ENCODE results near the gene FHDC1. TPM values are rescaled to one million over a fixed set of nuclear protein-coding genes. Genes with fewer than 3 reads are reported as not detected.

FHDC1 gene
- total RNA-seq, 1 donor from 2014 or later = 1.5 TPM

GRCh38 chr4:152965611-152966010 is 29.5 kb downstream of the FHDC1 start:
- no peaks in the 10 kb centered on the region for H3K9me3 Mint-ChIP-seq (ENCODE audit: unreplicated experiment)
- H3K27ac Mint-ChIP-seq (ENCODE audit: unreplicated experiment) = no peak overlapping the region
- FAIRE-seq (no peak), DNase-seq (ENCODE audit: low read depth) (no peak)
- Histone ChIP-seq H3K36me3 (ENCODE audit: insufficient read depth, low read length) (no peaks in the 10 kb centered on the region), H4K20me1 (ENCODE audit: insufficient read depth, low read length) (no peaks in the 10 kb centered on the region), H3K4me3 (ENCODE audit: insufficient read depth, low read depth, low read length) (no peak overlapping the region), H3K4me1 (ENCODE audit: insufficient read depth, low read length) (peaks cover 17% of the 10 kb centered on the region), H2AFZ (ENCODE audit: low read depth, low read length) (no peak overlapping the region), H3K4me2 (ENCODE audit: low read length) (no peak overlapping the region), H3K27me3 (ENCODE audit: insufficient read depth, low read length) (no peaks in the 10 kb centered on the region), H3K27ac (ENCODE audit: low read depth, low read length) (no peak overlapping the region), H3K9me3 (ENCODE audit: insufficient read depth, low read depth, low read length) (no peaks in the 10 kb centered on the region), H3K9ac (ENCODE audit: low read length) (no peak overlapping the region), H3K79me2 (ENCODE audit: insufficient read depth, low read length) (no peaks in the 10 kb centered on the region)
- H3K4me1 Mint-ChIP-seq (ENCODE audit: low read depth, unreplicated experiment) = peaks cover 8% of the 10 kb centered on the region
- H3K36me3 Mint-ChIP-seq (ENCODE audit: low read depth, unreplicated experiment) = peaks cover 3% of the 10 kb centered on the region
- H3K4me3 Mint-ChIP-seq (ENCODE audit: unreplicated experiment) = no peak overlapping the region
- TF ChIP-seq CTCF (IDR thresholded peaks at IDR 0.05; ENCODE audit: insufficient read depth, low read depth, low read length) (no peak), EZH2 (IDR thresholded peaks at IDR 0.05; ENCODE audit: insufficient read depth, low read length) (no peak)
- no peaks in the 10 kb centered on the region for H3K27me3 Mint-ChIP-seq (ENCODE audit: low read depth, unreplicated experiment)

- H3K79me2 ChIP-seq (ENCODE audit: insufficient read depth, low read length) = no peaks in the 10 kb centered on the region
- Mint-ChIP-seq H3K27me3 (ENCODE audit: low read depth, unreplicated experiment) (no peaks in the 10 kb centered on the region), H3K27ac (ENCODE audit: unreplicated experiment) (no peak overlapping the region), H3K4me3 (ENCODE audit: unreplicated experiment) (no peak overlapping the region), H3K36me3 (ENCODE audit: low read depth, unreplicated experiment) (peaks cover 6% of the 10 kb centered on the region), H3K9me3 (ENCODE audit: unreplicated experiment) (no peaks in the 10 kb centered on the region), H3K4me1 (ENCODE audit: low read depth, unreplicated experiment) (peaks cover 15% of the 10 kb centered on the region)
- DNase-seq (ENCODE audit: low read depth) (no peak), FAIRE-seq (no peak)
- no peaks in the 10 kb centered on the region for H3K36me3 ChIP-seq (ENCODE audit: insufficient read depth, low read length)
- H4K20me1 ChIP-seq (ENCODE audit: insufficient read depth, low read length) = no peaks in the 10 kb centered on the region
- H3K4me3 ChIP-seq (ENCODE audit: insufficient read depth, low read depth, low read length) = no peak overlapping the region
- H3K4me1 ChIP-seq (ENCODE audit: insufficient read depth, low read length) = peaks cover 31% of the 10 kb centered on the region
- TF ChIP-seq EZH2 (IDR thresholded peaks at IDR 0.05; ENCODE audit: insufficient read depth, low read length) (no peak), CTCF (IDR thresholded peaks at IDR 0.05; ENCODE audit: insufficient read depth, low read depth, low read length) (no peak)
- H3K4me2 ChIP-seq (ENCODE audit: low read length) = no peak overlapping the region
- H2AFZ ChIP-seq (ENCODE audit: low read depth, low read length) = no peak overlapping the region
- no peak overlapping the region for H3K27ac ChIP-seq (ENCODE audit: low read depth, low read length)
- no peaks in the 10 kb centered on the region for H3K27me3 ChIP-seq (ENCODE audit: insufficient read depth, low read length)
- H3K9ac ChIP-seq (ENCODE audit: low read length) = no peak overlapping the region
- no peaks in the 10 kb centered on the region for H3K9me3 ChIP-seq (ENCODE audit: insufficient read depth, low read depth, low read length)
These were observed 31.8 kb downstream of the FHDC1 start for GRCh38 chr4:152967907-152968306.

- Mint-ChIP-seq H3K9me3 (ENCODE audit: unreplicated experiment) (no peaks in the 10 kb centered on the region), H3K4me3 (ENCODE audit: unreplicated experiment) (no peak overlapping the region), H3K27me3 (ENCODE audit: low read depth, unreplicated experiment) (no peaks in the 10 kb centered on the region), H3K36me3 (ENCODE audit: low read depth, unreplicated experiment) (peaks cover 8% of the 10 kb centered on the region), H3K4me1 (ENCODE audit: low read depth, unreplicated experiment) (peaks cover 25% of the 10 kb centered on the region), H3K27ac (ENCODE audit: unreplicated experiment) (no peak overlapping the region)
- no peaks in the 10 kb centered on the region for H4K20me1 ChIP-seq (ENCODE audit: insufficient read depth, low read length)
- H3K9me3 ChIP-seq (ENCODE audit: insufficient read depth, low read depth, low read length) = no peaks in the 10 kb centered on the region
- H3K4me1 ChIP-seq (ENCODE audit: insufficient read depth, low read length) = peaks cover 39% of the 10 kb centered on the region
- no peak overlapping the region for H3K4me3 ChIP-seq (ENCODE audit: insufficient read depth, low read depth, low read length)
- H3K27me3 ChIP-seq (ENCODE audit: insufficient read depth, low read length) = no peaks in the 10 kb centered on the region
- H3K4me2 ChIP-seq (ENCODE audit: low read length) = no peak overlapping the region
- H3K9ac ChIP-seq (ENCODE audit: low read length) = no peak overlapping the region
- TF ChIP-seq EZH2 (IDR thresholded peaks at IDR 0.05; ENCODE audit: insufficient read depth, low read length) = no peak
- TF ChIP-seq CTCF (IDR thresholded peaks at IDR 0.05; ENCODE audit: insufficient read depth, low read depth, low read length) = no peak
- H3K36me3 ChIP-seq (ENCODE audit: insufficient read depth, low read length) = no peaks in the 10 kb centered on the region
- H3K27ac ChIP-seq (ENCODE audit: low read depth, low read length) = no peak overlapping the region
- FAIRE-seq (no peak), DNase-seq (ENCODE audit: low read depth) (peak; percentile 20)
- no peak overlapping the region for H2AFZ ChIP-seq (ENCODE audit: low read depth, low read length)
- H3K79me2 ChIP-seq (ENCODE audit: insufficient read depth, low read length) = no peaks in the 10 kb centered on the region
These were observed 32.8 kb downstream of the FHDC1 start for GRCh38 chr4:152968806-152969394.

All from astrocyte (in vitro differentiated cells and primary cell).